Skeletal muscle tissue (tissue), 4 donors: Measurements from ENCODE around the gene SNCG. TPM values are rescaled to one million over a fixed set of nuclear protein-coding genes. Genes with fewer than 3 reads are reported as not detected.
"Not testable (repeated sequence)": the region's sequence is repeated elsewhere in the genome, so short reads cannot be mapped to it uniquely, and the experiment has no call there.

Experiments
- H3K27ac ChIP-seq: one replicate; pipeline ENCODE4 v1.7.0; 2013; ENCODE audit warnings: mild to moderate bottlenecking, low read depth, low read length, inconsistent platforms
- H3K27me3 ChIP-seq, 3 donors: one replicate each; pipeline ENCODE4 v1.7.0; 2013; ENCODE audit warnings: low read length in 3 of 3; ENCODE audit not compliant: control insufficient read depth in 3 of 3, insufficient read depth in 3 of 3
- H3K36me3 ChIP-seq, 3 donors: one replicate each; pipeline ENCODE4 v1.7.0; 2013; ENCODE audit warnings: low read length in 3 of 3; ENCODE audit not compliant: control insufficient read depth in 3 of 3, insufficient read depth in 3 of 3
- H3K4me1 ChIP-seq, 3 donors: one replicate each; pipeline ENCODE4 v1.7.0; 2013; ENCODE audit warnings: low read length in 3 of 3, mild to moderate bottlenecking in 3 of 3; ENCODE audit not compliant: control insufficient read depth in 3 of 3, insufficient read depth in 3 of 3
- H3K4me3 ChIP-seq, 3 donors: one replicate each; pipeline ENCODE4 v1.7.0; 2013; ENCODE audit warnings: low read length in 3 of 3
- H3K9ac ChIP-seq, 3 donors: one replicate each; pipeline ENCODE4 v1.7.0; 2013; ENCODE audit warnings: low read length in 3 of 3, mild to moderate bottlenecking in 3 of 3, moderate library complexity in 2 of 3, low read depth in 1 of 3
- H3K9me3 ChIP-seq, 3 donors: one replicate each; pipeline ENCODE4 v1.7.0; 2013; ENCODE audit warnings: low read length in 3 of 3; ENCODE audit not compliant: control insufficient read depth in 3 of 3
- total RNA-seq: library from RNA; depleted of rRNA; stranded (reverse); fragments of >200 nt; gene quantifications from one replicate; pipeline ENCODE4 v1.2.3, GENCODE V29; 2014
- donor health status: Osteomylitis.

Gene SNCG
- total RNA-seq, 1 donor from 2014 or later, result 4.2 TPM

DNA sequence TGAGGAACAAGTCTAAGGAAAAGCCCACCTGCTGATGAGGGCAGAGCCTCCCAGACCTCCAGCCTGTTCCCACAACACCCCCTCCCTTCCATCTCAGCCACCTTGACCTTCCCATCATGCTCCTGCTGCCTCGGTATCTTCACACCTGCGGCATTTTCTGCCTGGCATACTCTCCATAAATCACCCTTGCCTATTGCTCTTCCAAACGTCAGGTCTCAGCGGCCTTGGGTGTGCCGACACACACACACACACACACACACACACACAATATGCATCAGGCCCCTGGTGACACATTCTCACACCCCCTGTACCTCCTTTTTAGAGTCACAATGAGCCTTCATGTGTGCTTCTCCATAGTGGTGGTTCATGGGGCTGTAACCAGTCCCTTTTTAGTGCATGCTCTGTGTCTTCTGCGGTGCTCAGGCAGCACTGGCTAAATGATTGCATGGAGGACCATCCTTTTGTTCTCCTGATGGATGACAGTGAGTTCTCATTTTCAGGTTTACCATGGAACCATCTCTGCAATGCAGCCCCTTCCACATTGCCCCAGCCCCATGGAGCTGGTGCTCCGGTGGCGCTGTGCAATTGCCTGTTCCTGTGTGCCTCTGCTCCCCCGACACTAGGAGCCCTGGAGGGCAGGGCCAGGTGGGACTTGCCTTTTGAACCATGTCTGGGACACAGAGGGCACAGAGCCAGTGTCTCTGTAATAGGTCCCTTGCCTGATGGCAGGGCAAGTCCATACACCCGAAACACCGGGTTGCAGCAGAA is 14.4 kb downstream of the SNCG start:
- H3K4me1 ChIP-seq, result peaks cover 28 to 38% (median 37%) of the 10 kb centered on the region in 3 donors
- H3K36me3 ChIP-seq, result no peaks in the 10 kb centered on the region
- no peak overlapping the region for H3K27ac ChIP-seq
- no peak overlapping the region for H3K9ac ChIP-seq
- H3K9me3 ChIP-seq, result no peaks in the 10 kb centered on the region
- no peak overlapping the region for H3K4me3 ChIP-seq
- peaks cover 0 to 5% (median 0%) of the 10 kb centered on the region in 3 donors for H3K27me3 ChIP-seq

DNA sequence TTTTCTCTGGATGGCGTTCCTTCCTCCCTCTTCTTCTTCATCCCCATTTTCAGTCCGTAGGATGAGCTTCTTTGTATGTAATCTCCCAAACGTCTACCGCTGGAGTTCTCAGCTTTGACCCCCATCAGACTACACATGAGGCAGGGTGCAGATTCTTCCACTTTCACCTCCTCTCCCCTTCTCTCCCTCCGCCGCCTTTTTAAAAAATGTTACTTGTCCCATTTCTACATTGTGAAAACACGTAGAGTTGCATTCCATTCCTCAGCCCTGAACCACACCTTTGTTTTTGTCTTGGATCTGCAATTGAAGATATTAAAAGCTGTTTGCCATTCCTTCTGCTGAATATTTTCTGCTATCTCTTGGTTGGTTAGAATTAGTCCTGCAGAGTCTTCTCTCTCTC is 16.1 kb downstream of the SNCG start:
- no peak overlapping the region for H3K9ac ChIP-seq
- peaks cover 0 to 2% (median 0%) of the 10 kb centered on the region in 3 donors for H3K27me3 ChIP-seq
- peaks cover 15 to 31% (median 29%) of the 10 kb centered on the region in 3 donors for H3K4me1 ChIP-seq
- H3K9me3 ChIP-seq, result no peaks in the 10 kb centered on the region
- no peak overlapping the region for H3K4me3 ChIP-seq
- H3K27ac ChIP-seq, result no peak overlapping the region
- H3K36me3 ChIP-seq, result no peaks in the 10 kb centered on the region

DNA sequence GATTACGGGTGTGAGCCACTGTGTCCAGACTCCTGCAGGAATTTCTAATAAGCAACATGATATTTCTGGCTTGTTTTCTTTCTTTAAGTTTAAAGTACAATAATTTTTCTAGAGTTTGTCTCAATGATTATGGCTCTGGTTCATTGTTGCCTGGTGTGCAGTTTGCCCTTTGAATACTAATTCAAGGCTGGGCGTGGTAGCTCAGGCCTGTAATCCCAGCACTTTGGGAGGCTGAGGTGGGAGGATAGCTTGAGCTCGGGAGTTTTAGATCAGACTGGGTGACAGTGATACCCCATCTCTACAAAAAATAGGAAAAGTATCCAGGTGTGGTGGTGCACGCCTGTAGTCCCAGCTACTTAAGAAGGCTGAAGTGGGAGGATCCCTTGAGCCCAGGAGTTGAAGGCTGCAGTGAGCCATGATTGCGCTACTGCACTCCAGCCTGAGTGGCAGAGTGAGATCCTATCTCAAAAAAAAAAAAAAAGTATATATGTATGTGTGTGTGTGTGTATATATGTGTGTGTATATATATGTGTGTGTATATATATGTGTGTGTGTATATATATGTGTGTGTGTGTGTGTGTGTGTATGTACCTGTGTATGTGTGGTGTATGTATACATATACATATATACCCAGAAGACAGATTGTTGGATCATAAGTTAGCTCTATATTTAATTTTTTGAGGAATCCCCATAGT is 18.1 kb downstream of the SNCG start:
- H3K9ac ChIP-seq, result no peak overlapping the region
- H3K4me1 ChIP-seq, result peaks cover 22 to 35% (median 30%) of the 10 kb centered on the region in 3 donors
- H3K27ac ChIP-seq, result no peak overlapping the region
- no peak overlapping the region for H3K4me3 ChIP-seq
- H3K9me3 ChIP-seq, result no peaks in the 10 kb centered on the region
- no peaks in the 10 kb centered on the region for H3K36me3 ChIP-seq
- H3K27me3 ChIP-seq, result no peaks in the 10 kb centered on the region

DNA sequence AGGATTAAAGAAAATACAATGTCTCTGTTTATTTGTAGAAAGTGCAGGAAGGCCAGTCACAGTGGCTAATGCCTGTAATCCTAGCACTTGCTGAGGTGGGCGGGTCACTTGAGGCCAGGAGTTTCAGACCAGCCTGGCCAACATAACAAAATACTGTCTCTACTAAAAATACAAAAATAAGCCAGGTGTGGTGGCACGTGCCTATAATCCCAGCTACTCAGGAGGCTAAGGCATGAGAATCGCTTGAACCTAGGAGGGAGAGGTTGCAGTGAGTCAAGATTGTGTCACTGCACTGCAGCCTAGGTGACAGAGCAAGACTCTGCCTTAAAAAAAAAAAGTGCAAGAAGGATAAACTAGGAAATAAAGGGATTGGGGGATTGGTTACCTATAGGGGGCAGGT is 20.1 kb downstream of the SNCG start:
- peaks cover 22 to 31% (median 25%) of the 10 kb centered on the region in 3 donors for H3K4me1 ChIP-seq

GRCh38 chr10:86979296-86979818 is 21.0 kb downstream of the SNCG start:
- no peaks in the 10 kb centered on the region for H3K36me3 ChIP-seq
- H3K9me3 ChIP-seq, result no peaks in the 10 kb centered on the region
- no peak overlapping the region for H3K4me3 ChIP-seq
- no peak overlapping the region for H3K9ac ChIP-seq
- H3K27me3 ChIP-seq, result no peaks in the 10 kb centered on the region
- peak overlapping the region; percentile 65 for H3K27ac ChIP-seq
- peaks cover 22 to 31% (median 25%) of the 10 kb centered on the region in 3 donors for H3K4me1 ChIP-seq

More for the DNA sequence above, 20.1 kb downstream of the SNCG start:
- not testable (repeated sequence) for H3K4me3 ChIP-seq, H3K9me3 ChIP-seq, H3K27me3 ChIP-seq, H3K36me3 ChIP-seq
- Histone ChIP-seq H3K9ac (peak overlapping the region in 1 of 3 donors; percentile 25), H3K27ac (peak overlapping the region; percentile 40)

GRCh38 chr10:86979977-86980448 is 21.6 kb downstream of the SNCG start:
- peak overlapping the region; percentile 65 for H3K27ac ChIP-seq
- H3K9ac ChIP-seq, result peak overlapping the region; percentile 9 to 77 (median 57)
- H3K4me3 ChIP-seq, result peak overlapping the region; percentile 2 to 65 (median 32)
- no peaks in the 10 kb centered on the region for H3K36me3 ChIP-seq
- peaks cover 22 to 31% (median 25%) of the 10 kb centered on the region in 3 donors for H3K4me1 ChIP-seq
- no peaks in the 10 kb centered on the region for H3K27me3 ChIP-seq
- H3K9me3 ChIP-seq, result no peaks in the 10 kb centered on the region

GRCh38 chr10:86981020-86981419 is 22.6 kb downstream of the SNCG start:
- Histone ChIP-seq H3K27ac (peak overlapping the region; percentile 65), H3K4me1 (peaks cover 22 to 31% (median 25%) of the 10 kb centered on the region in 3 donors), H3K9ac (peak overlapping the region in 1 of 3 donors; percentile 77)
- H3K9me3 ChIP-seq, H3K36me3 ChIP-seq, H3K4me3 ChIP-seq, H3K27me3 ChIP-seq: not testable (repeated sequence)

DNA sequence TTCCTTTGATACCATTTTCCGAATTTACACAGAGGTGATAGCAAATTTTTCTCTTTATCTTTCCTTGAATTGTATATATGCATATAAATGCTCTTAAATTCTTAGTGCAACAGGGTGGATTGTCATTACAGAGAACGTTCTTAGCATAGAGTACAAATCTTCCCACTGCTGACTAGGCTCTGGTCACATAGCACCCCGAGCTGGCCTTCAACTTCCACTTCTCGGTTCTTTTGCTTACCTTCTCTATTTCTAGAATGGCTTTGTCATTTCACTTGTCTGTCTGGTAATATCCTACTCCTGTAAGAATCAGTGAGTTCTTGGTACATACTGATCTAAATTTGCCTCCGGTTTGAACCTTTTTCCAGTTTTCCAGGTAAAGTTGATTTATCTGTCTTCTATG is 23.3 kb downstream of the SNCG start:
- Histone ChIP-seq H3K4me1 (peaks cover 22 to 31% (median 25%) of the 10 kb centered on the region in 3 donors), H3K27ac (no peak overlapping the region), H3K27me3 (no peaks in the 10 kb centered on the region), H3K9me3 (no peaks in the 10 kb centered on the region), H3K36me3 (no peaks in the 10 kb centered on the region), H3K4me3 (no peak overlapping the region), H3K9ac (no peak overlapping the region)

DNA sequence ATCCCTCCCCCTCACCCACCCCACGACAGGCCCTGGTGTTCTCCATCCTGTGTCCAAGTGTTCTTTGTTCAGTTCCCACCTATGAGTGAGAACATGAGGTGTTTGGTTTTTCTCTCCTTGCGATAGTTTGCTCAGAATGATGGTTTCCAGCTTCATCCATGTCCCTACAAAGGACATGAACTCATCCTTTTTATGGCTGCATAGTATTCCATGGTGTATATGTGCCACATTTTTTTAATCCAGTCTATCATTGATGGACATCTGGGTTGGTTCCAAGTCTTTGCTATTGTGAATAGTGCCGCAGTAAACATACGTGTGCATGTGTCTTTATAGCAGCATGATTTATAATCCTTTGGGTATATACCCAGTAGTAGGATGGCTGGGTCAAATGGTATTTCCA is 26.1 kb downstream of the SNCG start:
- not testable (repeated sequence) for H3K9me3 ChIP-seq, H3K27me3 ChIP-seq, H3K27ac ChIP-seq, H3K9ac ChIP-seq, H3K4me3 ChIP-seq, H3K36me3 ChIP-seq
- peaks cover 16 to 19% (median 17%) of the 10 kb centered on the region in 3 donors for H3K4me1 ChIP-seq

- H3K9ac ChIP-seq, result no peak overlapping the region
- no peak overlapping the region for H3K4me3 ChIP-seq
- peaks cover 0 to 6% (median 0%) of the 10 kb centered on the region in 3 donors for H3K36me3 ChIP-seq
- no peak overlapping the region for H3K27ac ChIP-seq
- H3K4me1 ChIP-seq, result peaks cover 0 to 3% (median 0%) of the 10 kb centered on the region in 3 donors
- no peaks in the 10 kb centered on the region for H3K27me3 ChIP-seq
- no peaks in the 10 kb centered on the region for H3K9me3 ChIP-seq
Observed at GRCh38 chr10:86988520-86988919, 30.1 kb downstream of the SNCG start.
